K562 (cell line): ENCODE results near the gene ZNF718. TPM values are rescaled to one million over a fixed set of nuclear protein-coding genes. Genes with fewer than 3 reads are reported as not detected.

Source experiments
- ATAC-seq: fragments of 200-7000 bp; cut with Tn5 transposase; 3 replicates; pipeline ENCODE4 v1.9.1; 2020; ENCODE audit warnings: moderate library complexity
- BruUV-seq: library from RNA; stranded (reverse); fragments of 400-500 nt; replicated peaks from 2 replicates; lab custom pipeline; 2021; lab: Mats Ljungman, UMichigan
- CTCF ChIA-PET: fragments of 300-600 bp; formaldehyde crosslinking; extraction: SDS; loops from one replicate; lab custom pipeline; 2021; ENCODE audit warnings: low intra/inter-chr PET ratio; lab: Yijun Ruan, JAX
- POLR2A ChIA-PET: fragments of 300-600, 350-650 bp; sonication (Branson Sonifier 250); formaldehyde crosslinking; extraction: SDS; loops from one replicate; lab custom pipeline; 2021; ENCODE audit warnings: antibody characterized with exemption, inconsistent platforms; lab: Yijun Ruan, JAX
- DNase-seq, 4 experiments: peaks; one replicate each; pipeline versions ENCODE4 v3.0.0 to v3.0.0-alpha.2; 2011 to 2018; ENCODE audit warnings: low spot score in 3 of 4, mixed read lengths in 3 of 4; ENCODE audit errors: extremely low read depth in 1 of 4
- FAIRE-seq: peaks from 2 replicates; lab custom pipeline; 2011; peaks lifted over from hg19 to GRCh38; lab: Jason Lieb, UNC
- H2AFZ ChIP-seq: 2 replicates; pipeline ENCODE4 v1.6.0; 2011; ENCODE audit warnings: low read depth, low read length, control low read depth, inconsistent platforms
- H3K27ac ChIP-seq: fragments of 200-600 bp; 3 replicates; pipeline ENCODE4 v1.8.0; 2011; ENCODE audit warnings: low read depth, mild to moderate bottlenecking, control low read depth, inconsistent platforms, low read length, moderate library complexity, mixed read lengths; ENCODE audit errors: extremely low read depth
- H3K27me3 ChIP-seq, 2 experiments: fragments of 300-600 bp in 1 of 2; 2 replicates in 1 of 2; 3 replicates in 1 of 2; pipeline versions ENCODE4 v1.6.0 to v1.8.0; 2011; ENCODE audit warnings: inconsistent platforms in 2 of 2, low read length in 2 of 2, mild to moderate bottlenecking in 1 of 2, mixed read lengths in 1 of 2, moderate library complexity in 1 of 2; ENCODE audit not compliant: control insufficient read depth in 2 of 2, insufficient read depth in 2 of 2
- H3K36me3 ChIP-seq: fragments of 300-600 bp; 3 replicates; pipeline ENCODE4 v1.8.0; 2011; ENCODE audit warnings: mild to moderate bottlenecking, low read length, inconsistent platforms; ENCODE audit not compliant: control insufficient read depth, insufficient read depth
- H3K4me1 ChIP-seq, 2 experiments: fragments of 200-600 bp in 1 of 2; replicated peaks in 1 of 2; 2 replicates in 1 of 2; 3 replicates in 1 of 2; pipeline versions ENCODE4 v1.5.1 to v1.8.0; 2011; ENCODE audit warnings: inconsistent platforms in 2 of 2, low read length in 2 of 2, mild to moderate bottlenecking in 1 of 2, mixed read lengths in 1 of 2, moderate library complexity in 1 of 2; ENCODE audit not compliant: control insufficient read depth in 2 of 2, insufficient read depth in 2 of 2
- H3K4me2 ChIP-seq: 2 replicates; pipeline ENCODE4 v1.6.1; 2011; ENCODE audit warnings: low read length, control low read depth, inconsistent platforms, mixed read lengths; ENCODE audit not compliant: insufficient read depth
- H3K4me3 ChIP-seq: fragments of 200-600 bp; sonication (generic), shearing (Covaris generic); 2 replicates; pipeline ENCODE4 v1.5.1; 2016; ENCODE audit warnings: control low read depth, inconsistent platforms
- H3K79me2 ChIP-seq: fragments of 200-600 bp; 3 replicates; pipeline ENCODE4 v1.8.0; 2011; ENCODE audit warnings: low read length, inconsistent platforms; ENCODE audit not compliant: control insufficient read depth, insufficient read depth
- H3K9ac ChIP-seq, 2 experiments: 2 replicates each; pipeline versions ENCODE4 v1.6.0 to v1.6.1; 2011; ENCODE audit warnings: low read depth in 2 of 2, low read length in 2 of 2, control low read depth in 1 of 2, inconsistent platforms in 1 of 2, mild to moderate bottlenecking in 1 of 2, mixed read lengths in 1 of 2; ENCODE audit not compliant: insufficient read depth in 1 of 2
- H3K9me1 ChIP-seq: one replicate; pipeline ENCODE4 v1.6.0; 2011; ENCODE audit warnings: inconsistent platforms, mild to moderate bottlenecking, low read length, moderate library complexity; ENCODE audit not compliant: control insufficient read depth, insufficient read depth
- H3K9me3 ChIP-seq: replicated peaks from 2 replicates; pipeline ENCODE4 v1.5.1; 2011; ENCODE audit warnings: low read depth, low read length, inconsistent platforms; ENCODE audit not compliant: control insufficient read depth, insufficient read depth
- H4K20me1 ChIP-seq: replicated peaks from 2 replicates; pipeline ENCODE4 v1.6.1; 2011; ENCODE audit warnings: low read length, inconsistent platforms, mixed read lengths; ENCODE audit not compliant: control insufficient read depth, insufficient read depth
- CREBBP ChIP-seq: IDR thresholded peaks from one replicate; pipeline ENCODE4 v1.6.1; 2012; ENCODE audit warnings: low read depth, mild to moderate bottlenecking, control low read depth, inconsistent platforms, low read length
- FUS ChIP-seq: fragments of 200-400 bp; formaldehyde crosslinking; optimal IDR thresholded peaks from 2 replicates; pipeline ENCODE3; 2017; ENCODE audit warnings: low read depth, low read length
- GMEB1 ChIP-seq: fragments of 250-450 bp; sonication (Bioruptor Pico); IDR thresholded peaks from 2 replicates; pipeline ENCODE4 v1.4.0; 2020; ENCODE audit warnings: mild to moderate bottlenecking
- ILF3 ChIP-seq: fragments of 450-650 bp; IDR thresholded peaks from 2 replicates; pipeline ENCODE4 v1.6.1; 2018; ENCODE audit warnings: antibody characterized with exemption, mild to moderate bottlenecking, moderate library complexity, borderline replicate concordance
- MXI1 ChIP-seq: IDR thresholded peaks from 2 replicates; pipeline ENCODE4 v1.6.1; 2011; ENCODE audit warnings: low read depth, mild to moderate bottlenecking, improper control_type of control experiment, low read length
- NR4A1 ChIP-seq, 2 experiments: fragments of 250-450 bp in 1 of 2; fragments of 450-650 bp in 1 of 2; sonication (Bioruptor Pico) in 1 of 2; IDR thresholded peaks; 2 replicates each; pipeline versions ENCODE4 v1.4.0 to v1.6.1; 2016 to 2020; ENCODE audit warnings: mild to moderate bottlenecking in 2 of 2, missing compliant biosample characterization in 1 of 2, missing genetic modification characterization in 1 of 2, moderate library complexity in 1 of 2
- RBFOX2 ChIP-seq: fragments of 200-400 bp; formaldehyde crosslinking; IDR thresholded peaks from 2 replicates; pipeline ENCODE4 v1.6.1; 2017; ENCODE audit warnings: low read depth, mild to moderate bottlenecking, low read length, moderate library complexity
- SETDB1 ChIP-seq: IDR thresholded peaks from one replicate; pipeline ENCODE4 v1.6.1; 2012; ENCODE audit warnings: low read length, control low read depth, inconsistent platforms
- SIX5 ChIP-seq, 2 experiments: IDR thresholded peaks; 2 replicates each; pipeline ENCODE4 v1.6.1; 2011; ENCODE audit warnings: low read length in 2 of 2, borderline replicate concordance in 1 of 2, low read depth in 1 of 2, mild to moderate bottlenecking in 1 of 2, moderate library complexity in 1 of 2; ENCODE audit not compliant: insufficient read depth in 1 of 2
- ZFP30 ChIP-seq: fragments of 250-450 bp; sonication (Bioruptor Pico); IDR thresholded peaks from 2 replicates; pipeline ENCODE4 v1.8.0; 2022; ENCODE audit warnings: moderate library complexity, mild to moderate bottlenecking, inconsistent platforms, borderline replicate concordance
- ZFPM2 ChIP-seq: fragments of 250-450 bp; sonication (Bioruptor Pico); IDR thresholded peaks from 2 replicates; pipeline ENCODE4 v1.5.1; 2022; ENCODE audit warnings: mild to moderate bottlenecking
- ZNF764 ChIP-seq: fragments of 250-450 bp; sonication (Bioruptor Pico); IDR thresholded peaks from 2 replicates; pipeline ENCODE4 v1.4.0; 2020; ENCODE audit warnings: low read depth, mild to moderate bottlenecking, moderate library complexity
- in situ Hi-C: fragments of 300-500 bp; cut with MboI; formaldehyde crosslinking; loops from 4 replicates; pipeline ENCODE4 v1.15.0; 2018; ENCODE audit warnings: inconsistent platforms, mixed read lengths
- intact Hi-C: fragments of 100-400 bp; cut with micrococcal nuclease; formaldehyde crosslinking; loops from 2 replicates; pipeline ENCODE4 v1.14.2; 2022
- polyA plus RNA-seq, 8 experiments: library from polyadenylated mRNA; depleted of rRNA in 4 of 8; stranded (reverse) in 5 of 8; unstranded in 3 of 8; fragments of >200 nt; fragmentation: Nextera tagmentation in 2 of 8; fragmentation: Illumina TruSeq in 1 of 8; extraction: Ambion mirVana in 2 of 8; extraction: Trizol in 1 of 8; gene quantifications; 2 replicates each; pipeline versions ENCODE4 v1.2.1 to v1.2.3, GENCODE V29; 2011 to 2014; ENCODE audit warnings: inconsistent platforms in 1 of 8, missing spikeins in 1 of 8
- total RNA-seq, 7 experiments: library from RNA; depleted of rRNA in 6 of 7; stranded (reverse); fragments of >200 nt in 6 of 7; fragmentation: Illumina TruSeq in 2 of 7; extraction: Trizol in 2 of 7; gene quantifications; 2 replicates each; pipeline versions ENCODE4 v1.2.1 to v1.2.3, GENCODE V29; 2011 to 2021; ENCODE audit warnings: low replicate concordance in 1 of 7
- TF ChIP-seq, protein P1 (sequence below): fragments of 250-450 bp; sonication (Bioruptor Pico); IDR thresholded peaks from 2 replicates; pipeline ENCODE4 v1.5.1; 2021; ENCODE audit warnings: mild to moderate bottlenecking
- TF ChIP-seq, protein P2 (sequence below): sonication (generic); formaldehyde crosslinking; IDR thresholded peaks from 2 replicates; pipeline ENCODE4 v1.8.0; 2023; ENCODE audit warnings: mild to moderate bottlenecking, missing genetic modification reagents
- TF ChIP-seq, protein P3 (sequence below): fragments of 450-650 bp; formaldehyde crosslinking; IDR thresholded peaks from 2 replicates; pipeline ENCODE4 v1.4.0; 2022; ENCODE audit warnings: missing genetic modification characterization

Gene ZNF718
- total and polyA plus RNA-seq, 9 of the 15 experiments (the other 6 are each of a cell fraction or from before 2014, with no cell fraction given), result 1.00 to 5.3 (median 2.7) TPM

GRCh38 chr4:175986-176385 is 51.7 kb downstream of the ZNF718 start:
- no peak overlapping the region for H3K27ac ChIP-seq
- H4K20me1 ChIP-seq, result no peaks in the 10 kb centered on the region
- ATAC-seq (no peak), DNase-seq (no peak), FAIRE-seq (no peak)
- H3K4me1 ChIP-seq, result no peaks in the 10 kb centered on the region
- H3K4me3 ChIP-seq, result no peak overlapping the region
- H3K4me2 ChIP-seq, result no peak overlapping the region
- H3K36me3 ChIP-seq, result no peaks in the 10 kb centered on the region
- ChIA-PET POLR2A (no interaction called here), CTCF (no interaction called here)
- no peaks in the 10 kb centered on the region for H3K27me3 ChIP-seq
- no peak overlapping the region for H3K9ac ChIP-seq
- H3K9me3 ChIP-seq, result no peaks in the 10 kb centered on the region; the same call in none of the 2 replicates
- H3K79me2 ChIP-seq, result no peaks in the 10 kb centered on the region
- in situ Hi-C loops (no loop called here), intact Hi-C loops (no loop called here)
- no peaks in the 10 kb centered on the region for H3K9me1 ChIP-seq
- no TSS peak for BruUV-seq
- H2AFZ ChIP-seq, result no peak overlapping the region
- TF ChIP-seq, protein P1, sequence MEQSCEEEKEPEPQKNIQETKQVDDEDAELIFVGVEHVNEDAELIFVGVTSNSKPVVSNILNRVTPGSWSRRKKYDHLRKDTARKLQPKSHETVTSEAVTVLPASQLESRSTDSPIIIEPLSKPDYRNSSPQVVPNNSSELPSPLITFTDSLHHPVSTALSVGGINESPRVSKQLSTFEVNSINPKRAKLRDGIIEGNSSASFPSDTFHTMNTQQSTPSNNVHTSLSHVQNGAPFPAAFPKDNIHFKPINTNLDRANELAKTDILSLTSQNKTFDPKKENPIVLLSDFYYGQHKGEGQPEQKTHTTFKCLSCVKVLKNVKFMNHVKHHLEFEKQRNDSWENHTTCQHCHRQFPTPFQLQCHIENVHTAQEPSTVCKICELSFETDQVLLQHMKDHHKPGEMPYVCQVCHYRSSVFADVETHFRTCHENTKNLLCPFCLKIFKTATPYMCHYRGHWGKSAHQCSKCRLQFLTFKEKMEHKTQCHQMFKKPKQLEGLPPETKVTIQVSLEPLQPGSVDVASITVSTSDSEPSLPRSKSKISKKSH (CRISPR knock-in tag), result no peak
- TF ChIP-seq MXI1, result no peak
- TF ChIP-seq CREBBP, result no peak
- TF ChIP-seq FUS, result no peak
- TF ChIP-seq, protein P2, sequence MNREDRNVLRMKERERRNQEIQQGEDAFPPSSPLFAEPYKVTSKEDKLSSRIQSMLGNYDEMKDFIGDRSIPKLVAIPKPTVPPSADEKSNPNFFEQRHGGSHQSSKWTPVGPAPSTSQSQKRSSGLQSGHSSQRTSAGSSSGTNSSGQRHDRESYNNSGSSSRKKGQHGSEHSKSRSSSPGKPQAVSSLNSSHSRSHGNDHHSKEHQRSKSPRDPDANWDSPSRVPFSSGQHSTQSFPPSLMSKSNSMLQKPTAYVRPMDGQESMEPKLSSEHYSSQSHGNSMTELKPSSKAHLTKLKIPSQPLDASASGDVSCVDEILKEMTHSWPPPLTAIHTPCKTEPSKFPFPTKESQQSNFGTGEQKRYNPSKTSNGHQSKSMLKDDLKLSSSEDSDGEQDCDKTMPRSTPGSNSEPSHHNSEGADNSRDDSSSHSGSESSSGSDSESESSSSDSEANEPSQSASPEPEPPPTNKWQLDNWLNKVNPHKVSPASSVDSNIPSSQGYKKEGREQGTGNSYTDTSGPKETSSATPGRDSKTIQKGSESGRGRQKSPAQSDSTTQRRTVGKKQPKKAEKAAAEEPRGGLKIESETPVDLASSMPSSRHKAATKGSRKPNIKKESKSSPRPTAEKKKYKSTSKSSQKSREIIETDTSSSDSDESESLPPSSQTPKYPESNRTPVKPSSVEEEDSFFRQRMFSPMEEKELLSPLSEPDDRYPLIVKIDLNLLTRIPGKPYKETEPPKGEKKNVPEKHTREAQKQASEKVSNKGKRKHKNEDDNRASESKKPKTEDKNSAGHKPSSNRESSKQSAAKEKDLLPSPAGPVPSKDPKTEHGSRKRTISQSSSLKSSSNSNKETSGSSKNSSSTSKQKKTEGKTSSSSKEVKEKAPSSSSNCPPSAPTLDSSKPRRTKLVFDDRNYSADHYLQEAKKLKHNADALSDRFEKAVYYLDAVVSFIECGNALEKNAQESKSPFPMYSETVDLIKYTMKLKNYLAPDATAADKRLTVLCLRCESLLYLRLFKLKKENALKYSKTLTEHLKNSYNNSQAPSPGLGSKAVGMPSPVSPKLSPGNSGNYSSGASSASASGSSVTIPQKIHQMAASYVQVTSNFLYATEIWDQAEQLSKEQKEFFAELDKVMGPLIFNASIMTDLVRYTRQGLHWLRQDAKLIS (CRISPR knock-in tag), result no peak
- TF ChIP-seq SETDB1, result no peak
- TF ChIP-seq, protein P3, sequence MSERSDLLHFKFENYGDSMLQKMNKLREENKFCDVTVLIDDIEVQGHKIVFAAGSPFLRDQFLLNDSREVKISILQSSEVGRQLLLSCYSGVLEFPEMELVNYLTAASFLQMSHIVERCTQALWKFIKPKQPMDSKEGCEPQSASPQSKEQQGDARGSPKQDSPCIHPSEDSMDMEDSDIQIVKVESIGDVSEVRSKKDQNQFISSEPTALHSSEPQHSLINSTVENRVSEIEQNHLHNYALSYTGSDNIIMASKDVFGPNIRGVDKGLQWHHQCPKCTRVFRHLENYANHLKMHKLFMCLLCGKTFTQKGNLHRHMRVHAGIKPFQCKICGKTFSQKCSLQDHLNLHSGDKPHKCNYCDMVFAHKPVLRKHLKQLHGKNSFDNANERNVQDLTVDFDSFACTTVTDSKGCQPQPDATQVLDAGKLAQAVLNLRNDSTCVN (CRISPR knock-in tag), result no peak
- TF ChIP-seq ZNF764 (CRISPR knock-in tag), result no peak
- TF ChIP-seq ZFPM2, result no peak
- TF ChIP-seq SIX5 (IDR thresholded peaks at IDR 0.05; ENCODE audit: borderline replicate concordance in 1 of 2, insufficient read depth in 1 of 2, low read depth in 1 of 2, low read length in 2 of 2), result no peak
- TF ChIP-seq ILF3, result no peak
- TF ChIP-seq GMEB1, result no peak
- no peak for TF ChIP-seq ZFP30
- no peak for TF ChIP-seq RBFOX2
- no peak for TF ChIP-seq NR4A1 (CRISPR knock-in tag; IDR thresholded peaks at IDR 0.05)
- no peak for TF ChIP-seq NR4A1 (tag; IDR thresholded peaks at IDR 0.05)
